ENCODE results near the gene CDX1. TPM values are rescaled to one million over a fixed set of nuclear protein-coding genes. Genes with fewer than 3 reads are reported as not detected.
A peak's percentile ranks its signal among the peaks of the same experiment; 100 is the strongest.

CDX1 gene
- total and polyA plus RNA-seq, 5 donors: 0.09 to 0.23 TPM; not detected in 3

DNA sequence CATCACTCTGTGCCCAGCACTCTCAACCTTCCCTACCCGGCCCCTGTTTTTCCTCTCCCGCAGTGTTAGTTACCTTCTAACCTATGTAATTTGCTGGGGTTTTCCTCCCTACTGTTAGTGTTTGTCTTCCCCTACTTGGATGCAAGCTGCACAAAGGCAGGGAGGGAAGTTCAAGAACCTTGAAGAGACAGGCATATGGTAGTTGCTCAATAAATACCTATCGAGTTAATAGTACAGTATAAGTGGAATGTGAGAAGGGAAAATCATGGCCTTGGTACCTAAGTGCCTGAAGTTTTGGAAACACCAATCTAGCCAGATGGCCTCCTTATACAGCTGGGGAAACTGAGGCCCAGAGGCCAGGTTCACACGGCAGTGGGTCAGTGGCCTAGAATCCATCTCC, 35.1 kb upstream of the CDX1 start:
- Histone ChIP-seq H3K4me3 (ENCODE audit: low read length) (no peak overlapping the region), H3K27ac (ENCODE audit: low read length) (no peak overlapping the region), H3K4me1 (ENCODE audit: control insufficient read depth, insufficient read depth, low read length) (no peaks in the 10 kb centered on the region), H3K9me3 (ENCODE audit: control insufficient read depth, low read length) (no peaks in the 10 kb centered on the region), H3K27me3 (ENCODE audit: control insufficient read depth, insufficient read depth) (no peaks in the 10 kb centered on the region)
- no peak for ATAC-seq
- DNase-seq: no peak
- 84% methylated on average over 4 of the region's 4 CpGs for WGBS
- intact Hi-C loops (cut with DNase I): loop anchor here (2.0 to 5.0 kb wide), 2 partner anchors 86 to 87 kb away; no protein-coding TSS in a partner anchor

DNA sequence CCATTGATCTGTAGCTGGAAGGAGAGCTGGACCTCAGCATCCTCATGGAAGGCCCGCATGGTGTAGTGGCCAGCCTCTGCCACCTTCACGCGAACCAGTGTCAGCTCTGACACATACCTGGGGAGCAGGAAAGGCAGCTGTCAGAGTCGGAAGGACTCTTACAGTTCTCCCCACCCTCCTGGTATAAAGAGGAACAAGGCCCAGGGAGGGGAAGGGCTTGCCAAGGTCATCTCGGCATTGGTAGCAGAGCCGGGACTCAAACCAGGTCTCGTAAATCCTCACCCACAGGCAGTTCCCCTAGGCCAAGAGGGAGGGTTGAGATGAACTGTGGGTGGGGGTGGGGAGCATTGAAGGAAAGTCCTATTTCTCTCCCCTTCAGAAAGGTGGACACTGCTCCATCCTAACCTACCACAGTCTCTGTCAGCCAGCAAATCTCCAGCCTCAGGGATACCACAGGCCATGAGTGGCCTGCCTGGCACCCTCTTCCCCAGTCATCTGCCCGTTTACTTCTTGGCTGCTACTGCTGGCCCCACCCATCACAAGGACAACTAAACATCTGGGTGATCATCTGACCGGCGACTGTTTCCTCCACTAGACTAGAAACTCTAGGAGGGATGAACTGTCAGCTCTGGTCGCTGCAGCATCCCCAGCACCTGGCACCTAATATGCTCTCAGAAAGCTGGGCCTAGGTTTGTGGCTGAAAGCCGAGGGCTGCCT, 34.4 kb upstream of the CDX1 start:
- no peak overlapping the region for H3K4me3 ChIP-seq (ENCODE audit: low read length)
- H3K27me3 ChIP-seq (ENCODE audit: control insufficient read depth, insufficient read depth): no peaks in the 10 kb centered on the region
- peaks cover 3% of the 10 kb centered on the region for H3K4me1 ChIP-seq (ENCODE audit: control insufficient read depth, insufficient read depth, low read length)
- DNase-seq (peak in 2 of 3 donors; percentile 52 to 55), ATAC-seq (no peak)
- no peaks in the 10 kb centered on the region for H3K9me3 ChIP-seq (ENCODE audit: control insufficient read depth, low read length)
- H3K27ac ChIP-seq (ENCODE audit: low read length): no peak overlapping the region
- 57% methylated on average over 12 of the region's 12 CpGs for WGBS
- intact Hi-C loops (cut with DNase I): loop anchor here (2.0 to 5.0 kb wide), 2 partner anchors 85 to 87 kb away; no protein-coding TSS in a partner anchor

DNA sequence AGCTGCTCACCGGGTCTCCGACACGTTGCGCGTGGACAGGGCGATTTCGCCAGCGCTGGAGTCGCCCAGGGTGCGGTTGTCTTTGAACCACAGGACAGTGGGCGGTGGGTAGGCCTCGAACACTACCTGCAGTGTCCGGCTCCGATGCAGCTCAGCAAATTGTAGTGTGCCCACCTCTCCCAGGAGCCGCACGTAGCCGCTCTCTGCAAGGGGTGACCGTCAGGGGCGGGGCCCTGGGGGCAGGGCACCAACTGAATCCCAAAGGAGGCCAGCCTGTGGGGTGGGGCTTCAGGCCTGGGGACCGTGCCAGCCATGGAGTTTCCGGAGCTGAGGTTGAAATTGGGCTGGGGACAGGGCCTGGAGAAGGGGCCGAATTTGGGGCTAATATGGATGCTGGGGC, 33.8 kb upstream of the CDX1 start:
- Histone ChIP-seq H3K9me3 (ENCODE audit: control insufficient read depth, low read length) (no peaks in the 10 kb centered on the region), H3K27ac (ENCODE audit: low read length) (no peak overlapping the region), H3K4me3 (ENCODE audit: low read length) (no peak overlapping the region), H3K4me1 (ENCODE audit: control insufficient read depth, insufficient read depth, low read length) (peaks cover 8% of the 10 kb centered on the region), H3K27me3 (ENCODE audit: control insufficient read depth, insufficient read depth) (no peaks in the 10 kb centered on the region)
- intact Hi-C loops (cut with DNase I): loop anchor here in 1 of 4 donors (5.0 kb wide), 1 partner anchor 85 kb away; no protein-coding TSS in a partner anchor
- WGBS: 83% methylated on average over 22 of the region's 22 CpGs
- DNase-seq (peak in 2 of 3 donors; percentile 65 to 80), ATAC-seq (no peak)

GRCh38 chr5:150133581-150134197, 32.9 kb upstream of the CDX1 start:
- no peak overlapping the region for H3K27ac ChIP-seq (ENCODE audit: low read length)
- no peaks in the 10 kb centered on the region for H3K27me3 ChIP-seq (ENCODE audit: control insufficient read depth, insufficient read depth)
- ATAC-seq (no peak), DNase-seq (peak in 2 of 3 donors; percentile 36 to 39)
- 70% methylated on average over 16 of the region's 16 CpGs for WGBS
- H3K9me3 ChIP-seq (ENCODE audit: control insufficient read depth, low read length): no peaks in the 10 kb centered on the region
- intact Hi-C loops (cut with DNase I): loop anchor here in 1 of 4 donors (5.0 kb wide), 1 partner anchor 84 kb away; no protein-coding TSS in a partner anchor
- H3K4me3 ChIP-seq (ENCODE audit: low read length): no peak overlapping the region
- H3K4me1 ChIP-seq (ENCODE audit: control insufficient read depth, insufficient read depth, low read length): peaks cover 17% of the 10 kb centered on the region

GRCh38 chr5:150134198-150134588, 32.4 kb upstream of the CDX1 start:
- ATAC-seq (no peak), DNase-seq (peak in 1 of 3 donors; percentile 2)
- Histone ChIP-seq H3K9me3 (ENCODE audit: control insufficient read depth, low read length) (no peaks in the 10 kb centered on the region), H3K27ac (ENCODE audit: low read length) (no peak overlapping the region), H3K4me3 (ENCODE audit: low read length) (no peak overlapping the region), H3K4me1 (ENCODE audit: control insufficient read depth, insufficient read depth, low read length) (peaks cover 21% of the 10 kb centered on the region), H3K27me3 (ENCODE audit: control insufficient read depth, insufficient read depth) (no peaks in the 10 kb centered on the region)
- intact Hi-C loops (cut with DNase I): loop anchor here in 1 of 4 donors (5.0 kb wide), 1 partner anchor 83 kb away; no protein-coding TSS in a partner anchor
- WGBS: 62% methylated on average over 7 of the region's 7 CpGs

GRCh38 chr5:150135557-150136304, 30.8 kb upstream of the CDX1 start:
- intact Hi-C loops (cut with DNase I): no loop called here
- H3K9me3 ChIP-seq (ENCODE audit: control insufficient read depth, low read length): no peaks in the 10 kb centered on the region
- 70% methylated on average over 21 of the region's 21 CpGs for WGBS
- peak in 1 of 3 donors; percentile 44 for DNase-seq
- no peaks in the 10 kb centered on the region for H3K27me3 ChIP-seq (ENCODE audit: control insufficient read depth, insufficient read depth)
- no peak for ATAC-seq
- H3K4me1 ChIP-seq (ENCODE audit: control insufficient read depth, insufficient read depth, low read length): peaks cover 25% of the 10 kb centered on the region
- no peak overlapping the region for H3K4me3 ChIP-seq (ENCODE audit: low read length)
- H3K27ac ChIP-seq (ENCODE audit: low read length): no peak overlapping the region

DNA sequence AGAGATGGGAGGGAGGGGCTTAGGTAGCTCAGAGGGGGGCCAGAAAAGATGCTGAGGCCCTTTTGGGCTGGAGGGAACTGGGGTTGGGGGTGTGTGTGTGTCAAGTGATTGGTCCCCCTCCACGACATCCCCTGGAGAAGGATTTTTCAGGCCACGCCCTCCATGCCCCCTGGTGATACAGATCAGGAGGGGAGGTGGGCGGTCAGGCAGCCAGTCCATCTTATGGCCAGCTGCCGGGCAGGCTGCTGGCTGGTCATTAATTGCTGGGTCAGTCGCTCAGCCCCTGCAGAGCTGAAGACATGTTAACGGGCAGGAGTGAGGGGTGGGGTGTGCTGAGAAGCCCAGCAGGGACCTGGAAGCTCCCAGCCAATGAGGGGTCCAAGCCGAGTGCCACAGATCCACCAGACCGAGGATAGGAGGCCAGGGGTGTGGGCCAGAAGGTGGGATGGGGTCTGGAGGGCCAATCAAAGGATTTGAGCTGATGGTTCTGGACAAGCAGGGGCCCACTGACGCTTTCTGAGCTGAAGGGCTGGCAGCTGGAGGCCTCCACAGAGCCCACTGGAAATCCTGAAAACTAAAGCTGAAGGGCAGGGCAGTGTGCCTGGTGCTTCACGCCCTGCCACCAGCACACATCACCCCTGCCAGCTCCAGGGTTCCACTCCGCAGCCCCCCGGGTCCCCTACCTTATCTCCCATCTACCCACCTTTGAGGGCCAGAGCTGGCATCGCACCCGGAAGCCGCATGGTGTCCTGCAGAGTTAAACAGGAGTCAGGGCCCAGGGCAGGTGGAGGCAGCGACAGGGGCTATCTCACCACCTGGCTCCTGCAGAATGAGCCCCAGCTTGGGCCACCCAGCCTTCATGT, 30.0 kb upstream of the CDX1 start:
- no peaks in the 10 kb centered on the region for H3K9me3 ChIP-seq (ENCODE audit: control insufficient read depth, low read length)
- peaks cover 33% of the 10 kb centered on the region for H3K4me1 ChIP-seq (ENCODE audit: control insufficient read depth, insufficient read depth, low read length)
- DNase-seq (peak in 2 of 3 donors; percentile 63 to 67), ATAC-seq (no peak)
- H3K4me3 ChIP-seq (ENCODE audit: low read length): no peak overlapping the region
- H3K27ac ChIP-seq (ENCODE audit: low read length): peak overlapping the region; percentile 46
- H3K27me3 ChIP-seq (ENCODE audit: control insufficient read depth, insufficient read depth): no peaks in the 10 kb centered on the region
- intact Hi-C loops (cut with DNase I): no loop called here
- 84% methylated on average over 16 of the region's 16 CpGs for WGBS

DNA sequence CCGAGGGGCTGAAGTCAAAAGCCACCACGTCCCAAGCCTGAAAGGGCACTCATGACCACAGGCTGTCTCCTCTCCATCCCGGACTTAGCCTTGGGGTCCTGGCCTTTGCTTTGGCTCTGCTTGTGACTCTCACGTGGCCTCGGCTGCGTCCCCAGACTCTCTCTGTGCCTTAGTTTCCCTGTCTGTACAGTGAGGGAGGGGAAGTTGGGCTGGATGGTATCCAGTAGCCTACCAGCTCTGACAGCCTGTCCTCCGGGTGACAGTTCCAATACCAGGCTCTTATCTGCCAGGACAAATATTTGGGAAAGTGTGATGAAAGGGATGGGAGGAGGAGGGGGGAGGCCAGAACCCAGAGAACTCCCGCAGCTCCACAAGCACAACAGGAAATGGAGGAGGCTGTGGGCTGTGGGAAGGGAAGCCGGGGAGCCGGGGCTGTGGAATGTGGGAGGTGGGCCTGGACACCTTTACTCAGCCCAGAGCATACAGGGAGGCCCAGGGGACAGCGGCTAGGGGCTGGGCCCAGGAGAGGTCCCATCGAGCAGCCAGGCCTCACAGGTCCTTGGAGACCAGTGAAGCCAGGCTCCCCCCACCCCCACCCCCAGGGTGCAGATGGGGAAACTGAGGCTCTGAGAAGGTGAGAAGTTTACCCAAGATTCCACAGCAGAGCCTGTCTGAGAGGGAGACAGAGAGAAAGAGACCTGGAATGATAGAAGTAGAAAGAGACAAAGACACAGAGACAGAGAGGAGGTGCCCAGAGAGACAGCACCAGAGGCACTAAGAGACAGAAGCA, 29.2 kb upstream of the CDX1 start:
- DNase-seq: peak in 2 of 3 donors; percentile 65 to 73
- H3K27me3 ChIP-seq (ENCODE audit: control insufficient read depth, insufficient read depth): no peaks in the 10 kb centered on the region
- peaks cover 39% of the 10 kb centered on the region for H3K4me1 ChIP-seq (ENCODE audit: control insufficient read depth, insufficient read depth, low read length)
- peak overlapping the region; percentile 46 for H3K27ac ChIP-seq (ENCODE audit: low read length)
- WGBS: 30% methylated on average over 12 of the region's 12 CpGs
- H3K4me3 ChIP-seq (ENCODE audit: low read length): no peak overlapping the region
- ATAC-seq: peak; percentile 33 to 42
- H3K9me3 ChIP-seq (ENCODE audit: control insufficient read depth, low read length): no peaks in the 10 kb centered on the region
- intact Hi-C loops (cut with DNase I): no loop called here

- Histone ChIP-seq H3K4me3 (ENCODE audit: low read length) (no peak overlapping the region), H3K4me1 (ENCODE audit: control insufficient read depth, insufficient read depth, low read length) (peaks cover 39% of the 10 kb centered on the region), H3K27ac (ENCODE audit: low read length) (peak overlapping the region; percentile 46), H3K9me3 (ENCODE audit: control insufficient read depth, low read length) (no peaks in the 10 kb centered on the region), H3K27me3 (ENCODE audit: control insufficient read depth, insufficient read depth) (no peaks in the 10 kb centered on the region)
- WGBS: 54% methylated on average over 5 of the region's 5 CpGs
- ATAC-seq (peak; percentile 8 to 16), DNase-seq (peak; percentile 57 to 71 (median 67))
- intact Hi-C loops (cut with DNase I): no loop called here
Measured at GRCh38 chr5:150137997-150138396, 28.6 kb upstream of the CDX1 start.

Measured in right cardiac atrium (tissue), 5 donors.